ENCODE results near the gene VANGL1.

VANGL1 gene

GRCh38 chr1:115644109-115644508 lies 2.3 kb downstream of the VANGL1 start:
- DNase-seq = no peak

DNA sequence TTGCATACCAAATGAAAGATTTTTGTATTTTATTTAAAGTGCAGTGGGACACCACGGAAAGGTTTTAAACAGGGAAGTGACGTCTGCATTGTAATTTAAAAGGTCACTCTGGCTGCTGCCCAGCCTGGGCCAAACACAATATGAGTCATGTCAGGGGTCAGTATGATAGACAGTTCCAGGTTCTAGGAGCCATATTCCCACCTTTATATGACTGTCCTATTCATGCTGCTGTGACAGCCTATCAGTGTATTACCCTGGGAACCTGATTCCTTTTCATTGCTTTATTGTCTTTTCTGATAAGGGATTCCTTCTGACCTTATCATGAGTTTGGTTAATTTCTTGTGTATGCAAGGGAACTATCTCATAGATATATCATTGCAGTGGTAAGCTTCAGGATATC lies 5.3 kb downstream of the VANGL1 start:
- DNase-seq = no peak

DNA sequence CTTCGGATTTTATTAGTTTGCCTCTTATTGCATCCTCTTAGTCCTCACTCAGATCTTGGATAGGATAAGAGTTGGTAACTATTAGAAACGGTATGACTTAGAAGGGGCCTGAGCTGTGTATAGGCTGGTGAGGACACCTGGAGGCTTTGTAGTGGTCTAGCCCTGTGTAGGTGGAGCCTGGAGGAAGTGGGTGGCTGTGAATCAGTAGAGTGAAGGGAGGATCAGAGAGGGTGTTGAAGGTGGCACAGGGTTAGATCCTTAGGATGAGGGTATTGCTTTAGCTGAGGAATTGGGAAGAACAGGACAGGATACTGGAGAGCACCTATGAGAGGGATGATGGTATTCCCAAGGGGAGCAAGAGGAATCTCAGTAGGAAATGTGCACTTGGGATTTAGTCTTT lies 5.7 kb downstream of the VANGL1 start:
- no peak for DNase-seq

- no peak for DNase-seq
Observed at GRCh38 chr1:115647919-115648650, 6.3 kb downstream of the VANGL1 start.

DNA sequence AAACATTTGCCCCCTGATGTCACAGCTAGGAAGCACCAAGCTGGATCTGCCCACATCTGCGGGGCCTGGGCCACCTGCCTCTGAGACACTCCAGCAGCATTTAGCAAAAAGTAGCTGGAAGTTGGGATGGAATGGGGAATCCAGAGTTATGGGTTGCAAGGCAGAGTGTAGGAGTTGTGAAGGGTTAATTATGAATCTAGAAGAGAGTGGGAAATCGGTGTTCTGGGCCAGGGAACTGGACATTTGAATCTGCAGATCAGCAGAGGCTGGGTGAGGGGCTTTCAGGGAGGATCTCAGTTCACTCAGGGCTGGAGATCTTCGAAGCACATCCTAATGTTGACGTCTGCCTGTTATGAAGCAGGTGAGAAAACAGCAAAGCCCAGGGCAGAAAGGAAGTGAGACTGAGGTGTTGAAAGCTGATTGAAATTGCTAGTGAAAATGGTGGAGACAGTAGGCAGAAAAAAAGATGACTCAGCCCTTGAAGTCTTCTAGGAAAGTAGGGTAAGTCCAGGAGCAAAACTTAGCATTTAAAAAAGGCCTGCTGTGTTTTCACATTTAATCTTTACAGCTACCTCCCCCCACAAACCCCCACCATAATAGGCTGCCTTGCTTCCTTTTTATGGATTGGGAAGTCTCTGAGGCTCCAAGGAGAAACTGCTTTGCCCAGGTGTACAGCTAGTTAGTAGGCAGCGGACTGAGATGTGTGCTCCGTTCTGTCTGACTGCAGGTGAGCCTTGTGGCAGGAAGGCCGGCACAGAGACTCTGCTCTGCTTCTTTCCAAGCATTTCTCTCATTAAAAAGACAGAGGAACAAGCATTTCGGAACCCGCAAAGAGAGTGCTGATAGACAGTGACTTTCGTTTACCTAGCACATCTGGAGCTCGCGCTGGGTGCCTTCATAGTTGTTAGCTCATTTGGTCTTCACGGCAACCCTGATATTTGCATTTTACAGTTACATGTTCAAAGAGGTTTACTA lies 7.2 kb downstream of the VANGL1 start:
- no peak for DNase-seq

- no peak for DNase-seq
Observed at GRCh38 chr1:115649964-115650363, 8.2 kb downstream of the VANGL1 start.

GRCh38 chr1:115650961-115651360 lies 9.2 kb downstream of the VANGL1 start:
- no peak for DNase-seq

DNA sequence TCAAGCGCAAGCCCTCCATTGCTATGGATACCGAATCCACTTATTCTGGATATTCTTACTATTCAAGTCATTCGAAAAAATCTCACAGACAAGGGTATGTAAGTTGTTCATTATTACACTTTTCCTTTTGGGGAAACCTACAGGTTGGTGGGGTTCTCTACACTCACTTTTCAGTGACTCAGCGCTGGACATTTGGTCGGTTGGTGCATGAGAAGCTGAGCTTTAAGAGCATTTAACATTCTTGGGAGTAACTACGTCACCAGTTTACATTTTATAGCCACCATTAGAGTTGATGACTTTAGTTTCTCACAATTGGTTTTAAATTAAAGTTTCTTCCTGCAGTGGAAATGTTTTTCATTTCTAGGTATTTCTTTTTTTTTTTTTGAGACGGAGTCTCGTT lies 9.6 kb downstream of the VANGL1 start:
- DNase-seq = no peak

DNA sequence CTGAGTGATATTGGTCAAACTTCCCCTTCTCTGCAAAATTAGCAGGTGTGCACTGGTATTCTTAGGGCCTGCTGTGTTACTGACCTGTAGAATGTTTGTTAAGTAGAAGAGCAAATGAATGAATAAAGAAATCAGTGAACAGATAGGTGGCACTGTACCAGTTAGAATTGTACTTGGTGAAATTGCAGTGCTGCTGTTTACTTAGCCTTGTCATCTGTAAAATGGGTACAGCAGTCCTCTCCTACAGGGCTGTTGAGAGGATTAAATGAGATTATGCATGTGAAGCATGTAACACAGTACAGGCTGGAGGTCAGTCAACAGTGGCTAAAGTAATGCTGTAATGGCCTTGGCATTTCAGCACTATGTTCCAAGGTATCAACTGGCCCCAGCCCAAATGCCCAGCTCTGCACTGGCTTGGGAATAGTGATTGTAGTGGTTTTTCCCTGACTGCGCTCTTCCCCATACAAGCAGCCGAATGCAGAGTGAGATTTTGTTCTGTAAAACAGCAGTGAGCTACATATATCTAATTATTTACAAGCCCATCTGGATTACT lies 10.5 kb downstream of the VANGL1 start:
- DNase-seq = no peak

DNA sequence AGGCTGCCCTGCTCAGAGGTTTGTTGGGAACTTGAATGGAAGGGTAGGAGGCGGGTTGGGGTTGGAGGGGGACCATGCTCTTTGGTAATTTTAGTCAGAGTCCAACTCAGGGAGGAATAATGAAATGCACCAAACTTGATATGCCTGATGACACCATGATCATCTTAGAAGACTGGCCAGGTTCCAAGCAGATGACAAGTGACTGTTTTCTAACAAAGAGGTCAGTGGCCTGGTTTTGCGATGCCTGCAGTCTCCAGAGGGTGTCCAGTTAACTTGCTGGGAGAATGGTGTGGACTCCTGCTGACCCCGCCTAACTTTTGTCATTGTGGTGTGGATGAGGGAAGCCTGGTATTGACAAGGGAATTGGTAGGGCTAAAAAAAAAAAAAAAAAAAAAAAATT lies 12.4 kb downstream of the VANGL1 start:
- no peak for DNase-seq

- DNase-seq = no peak
Observed at GRCh38 chr1:115654663-115655305, 13.0 kb downstream of the VANGL1 start.

GRCh38 chr1:115655306-115655663 lies 13.5 kb downstream of the VANGL1 start:
- no peak for DNase-seq

- DNase-seq = no peak
Observed at GRCh38 chr1:115655916-115656315, 14.1 kb downstream of the VANGL1 start.

- DNase-seq = no peak
Observed at GRCh38 chr1:115656461-115657077, 14.8 kb downstream of the VANGL1 start.

GRCh38 chr1:115658646-115659045 lies 16.9 kb downstream of the VANGL1 start:
- no peak for DNase-seq

DNA sequence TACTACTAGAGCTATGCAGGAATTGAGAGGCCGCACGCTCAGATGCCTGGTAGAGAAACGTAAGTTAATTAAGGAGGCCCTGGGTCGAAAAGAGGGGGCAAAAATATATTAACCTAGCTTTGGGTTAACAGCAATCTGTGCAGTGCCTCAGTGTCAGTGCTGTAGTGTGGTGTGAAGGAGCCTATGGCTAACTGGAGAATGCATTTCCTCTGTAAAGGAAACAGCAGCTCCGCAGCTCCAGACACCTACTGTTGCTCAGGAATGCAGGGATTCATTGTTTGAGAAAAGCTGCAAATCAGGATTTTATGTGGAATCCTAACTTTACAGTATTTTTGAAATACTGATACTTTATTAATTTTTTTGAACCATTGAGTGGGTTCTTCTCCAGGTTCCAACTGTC lies 18.4 kb downstream of the VANGL1 start:
- no peak for DNase-seq

GRCh38 chr1:115661157-115661556 lies 19.4 kb downstream of the VANGL1 start:
- DNase-seq = no peak

DNA sequence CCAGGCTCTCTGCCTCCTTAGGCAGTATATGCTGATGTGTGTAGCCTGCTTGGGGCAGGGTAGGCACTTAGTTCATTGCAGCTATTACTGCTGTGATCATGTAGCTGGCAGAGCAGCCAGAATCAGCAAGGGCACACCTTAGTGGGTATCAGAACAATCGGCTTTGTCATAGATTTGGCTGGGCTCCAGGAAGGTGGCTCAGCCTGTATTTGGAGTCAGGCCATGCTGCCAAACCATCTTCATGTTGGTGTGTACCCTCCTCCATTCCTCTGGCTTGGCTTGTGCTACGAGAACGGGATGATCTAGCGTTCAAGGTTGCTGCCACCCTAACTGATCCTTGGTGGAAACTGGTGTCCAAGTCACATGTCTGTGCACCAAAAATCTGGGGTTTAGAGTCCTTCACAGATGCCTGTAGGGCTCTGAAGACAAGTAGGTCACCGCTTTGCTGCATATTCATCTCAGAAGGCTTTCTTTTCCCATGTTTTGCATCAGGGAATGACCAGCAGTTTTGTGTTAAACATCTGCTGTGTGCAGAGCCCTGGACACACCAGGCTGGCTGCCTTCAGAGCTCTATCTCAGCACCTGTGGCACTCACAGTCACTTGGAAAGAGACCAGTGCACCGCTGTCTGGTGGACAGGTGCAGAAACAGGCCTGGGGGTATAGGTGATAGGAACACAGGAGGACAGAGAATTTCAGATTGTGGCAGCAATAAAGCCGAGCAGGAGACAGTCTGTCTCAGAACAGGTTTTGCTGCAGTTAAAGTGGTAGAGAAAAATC lies 23.7 kb downstream of the VANGL1 start:
- no peak for DNase-seq

- DNase-seq = no peak
Observed at GRCh38 chr1:115666206-115666605, 24.4 kb downstream of the VANGL1 start.

DNA sequence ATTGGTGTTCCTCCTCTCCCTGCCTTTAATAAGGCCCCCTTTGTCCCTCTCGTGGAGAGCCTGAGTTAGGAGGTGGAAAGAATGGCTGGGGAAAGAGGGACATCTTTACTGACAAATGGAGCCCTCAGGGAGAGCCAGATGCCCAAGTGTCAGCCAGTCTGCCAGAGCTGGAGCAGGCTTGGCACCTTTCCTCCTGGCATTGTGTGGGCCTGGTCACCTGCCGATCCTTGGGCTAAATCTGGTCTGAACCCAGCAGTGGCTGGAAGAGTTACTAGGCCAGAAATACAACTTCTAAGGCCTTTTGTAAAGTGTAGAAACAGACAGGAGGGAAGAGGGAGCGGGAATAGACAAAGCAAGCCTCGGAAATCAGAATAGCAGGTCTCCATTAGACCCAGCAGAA lies 24.9 kb downstream of the VANGL1 start:
- DNase-seq = peak; percentile 11 to 15

DNA sequence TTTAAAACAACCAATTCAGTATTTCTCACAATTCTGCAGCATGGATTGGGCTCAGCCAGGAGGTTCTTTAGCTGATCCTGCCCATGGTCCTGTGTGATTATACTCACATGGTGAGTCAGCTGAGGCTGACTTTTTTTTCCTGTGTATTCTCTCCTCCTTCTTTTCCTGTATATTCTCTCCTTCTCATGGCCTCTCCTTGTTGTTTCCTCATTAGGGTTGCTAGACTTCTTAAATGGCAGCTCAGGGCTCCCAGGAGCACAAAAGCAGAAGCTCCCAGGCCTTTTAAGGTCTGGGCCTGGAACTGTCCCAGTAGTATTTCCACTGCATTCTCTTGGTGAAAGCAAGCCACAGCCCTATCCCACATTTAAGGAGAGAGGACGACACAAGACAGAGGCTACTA lies 26.8 kb downstream of the VANGL1 start:
- no peak for DNase-seq

All from hippocampal formation (tissue), 2 donors.